AG04449 (cell line): Measurements from ENCODE around the gene HIRA.

Experiments
- CTCF ChIA-PET: fragments of 350-600 bp; formaldehyde crosslinking; extraction: SDS; loops from one replicate; lab custom pipeline; 2021; ENCODE audit warnings: antibody characterized with exemption; lab: Yijun Ruan, JAX
- POLR2A ChIA-PET: fragments of 400-600, 350-600 bp; formaldehyde crosslinking; extraction: SDS; loops from one replicate; lab custom pipeline; 2020; ENCODE audit warnings: antibody characterized with exemption, inconsistent platforms; lab: Yijun Ruan, JAX
- DNase-seq: peaks from one replicate; pipeline ENCODE4 v3.0.0-alpha.2; 2010; ENCODE audit warnings: low read depth, low spot score
- H3K4me3 ChIP-seq: 2 replicates; pipeline ENCODE4 v1.5.1; 2011; ENCODE audit warnings: low read depth, mild to moderate bottlenecking, control low read depth, low read length
- CTCF ChIP-seq: IDR thresholded peaks from one replicate; pipeline ENCODE4 v1.5.1; 2011; ENCODE audit warnings: mild to moderate bottlenecking, moderate library complexity, low read length, control low read depth, inconsistent platforms; ENCODE audit not compliant: insufficient read depth; ENCODE audit errors: missing control alignments

Gene HIRA

GRCh38 chr22:19292458-19293230, 138.9 kb downstream of the HIRA start:
- DNase-seq: no peak
- H3K4me3 ChIP-seq: peak overlapping the region; percentile 81

GRCh38 chr22:19291580-19292457, 139.7 kb downstream of the HIRA start, which contains the start of gene CLTCL1:
CLTCL1 (minus strand) TSS chr22:19291719; CDS start chr22:19291641, 78 bp downstream.
- no peak for TF ChIP-seq CTCF
- CTCF ChIA-PET: interaction anchor here (0.6 to 2.0 kb wide), 4 partner anchors 8 to 336 kb away, joined by 3 to 6 read pairs (median 4); no protein-coding TSS in a partner anchor
- no peak for DNase-seq
- peak within 1 kb of the TSS; percentile 81 for H3K4me3 ChIP-seq
- POLR2A ChIA-PET: interaction anchor here (0.6 to 1.1 kb wide), 2 partner anchors 113 to 147 kb away, joined by 3 to 4 read pairs; partner anchors contain the start of genes ESS2 and SLC25A1

More at GRCh38 chr22:19292458-19293230, 138.9 kb downstream of the HIRA start:
- CTCF ChIA-PET: interaction anchor here (0.6 to 2.0 kb wide), 4 partner anchors 7 to 121 kb away, joined by 3 to 6 read pairs (median 4); no protein-coding TSS in a partner anchor
- TF ChIP-seq CTCF: no peak
- POLR2A ChIA-PET: interaction anchor here (1.1 kb wide), 1 partner anchor 114 kb away, joined by 3 read pairs; the partner anchor contains the start of gene SLC25A1

GRCh38 chr22:19291218-19291579, 140.3 kb downstream of the HIRA start:
- no peak for TF ChIP-seq CTCF
- ChIA-PET POLR2A (interaction anchor here (0.6 kb wide), 1 partner anchor 147 kb away, joined by 4 read pairs; the partner anchor contains the start of gene ESS2), CTCF (interaction anchor here (1.7 to 2.0 kb wide), 2 partner anchors 9 to 112 kb away, joined by 4 to 6 read pairs; no protein-coding TSS in a partner anchor)
- H3K4me3 ChIP-seq: peak overlapping the region; percentile 77
- no peak for DNase-seq

- ChIA-PET CTCF (no interaction called here), POLR2A (interaction anchor here (0.6 kb wide), 1 partner anchor 146 kb away, joined by 4 read pairs; the partner anchor contains the start of gene ESS2)
- DNase-seq: no peak
- H3K4me3 ChIP-seq: peak overlapping the region; percentile 77
- TF ChIP-seq CTCF: no peak
Measured at GRCh38 chr22:19290400-19291217, 140.9 kb downstream of the HIRA start.

GRCh38 chr22:19289475-19290161, 141.9 kb downstream of the HIRA start:
- TF ChIP-seq CTCF: no peak
- no peak for DNase-seq
- ChIA-PET CTCF (interaction anchor here (2.0 kb wide), 1 partner anchor 110 kb away, joined by 7 read pairs; no protein-coding TSS in a partner anchor), POLR2A (no interaction called here)
- H3K4me3 ChIP-seq: peak overlapping the region; percentile 13
